ENCODE measurements around the gene SELENON. TPM values are rescaled to one million over a fixed set of nuclear protein-coding genes. Genes with fewer than 3 reads are reported as not detected.
A peak's percentile ranks its signal among the peaks of the same experiment; 100 is the strongest.

The SELENON gene
- total and polyA plus RNA-seq, 2 experiments from 2014 or later, result 9.0 to 49.7 TPM

DNA sequence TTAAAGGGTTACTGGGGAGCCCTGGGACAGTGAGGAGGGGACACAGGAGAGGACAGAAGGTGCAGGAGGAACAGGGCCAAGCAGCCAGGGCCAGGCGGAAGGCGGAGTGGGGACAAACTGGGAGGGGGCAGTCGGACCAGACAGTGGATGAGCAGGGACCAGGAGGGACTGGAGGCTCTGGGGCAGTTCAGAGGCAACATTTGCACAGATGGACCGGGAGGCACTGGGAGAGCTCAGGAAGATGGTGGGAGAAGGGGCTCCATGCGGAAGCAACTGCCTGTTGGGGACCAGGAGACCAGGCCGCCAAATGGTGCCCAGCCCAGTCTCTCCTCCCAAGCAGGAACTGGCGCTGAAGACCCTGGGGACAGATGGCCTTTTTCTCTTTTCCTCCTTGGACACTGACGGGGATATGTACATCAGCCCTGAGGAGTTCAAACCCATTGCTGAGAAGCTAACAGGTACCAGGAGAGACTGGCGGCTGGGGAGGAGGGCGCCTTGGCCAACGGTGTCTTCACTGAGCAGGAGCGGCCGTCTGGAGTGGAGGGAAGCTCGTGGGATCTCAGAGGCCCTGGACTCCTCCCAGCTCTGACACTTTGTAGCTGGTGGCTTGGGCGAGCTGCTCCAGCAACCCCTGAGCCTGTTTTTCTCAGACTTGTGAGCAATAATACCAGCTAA is 847 bp downstream of the SELENON start:
- in situ Hi-C loops (cut with MboI), result loop anchor here (25.0 kb wide), 1 partner anchor 564 kb away; the partner anchor contains the start of genes RSRP1 and SYF2
- no peaks in the 10 kb centered on the region for H3K36me3 ChIP-seq (ENCODE audit: low read depth)

DNA sequence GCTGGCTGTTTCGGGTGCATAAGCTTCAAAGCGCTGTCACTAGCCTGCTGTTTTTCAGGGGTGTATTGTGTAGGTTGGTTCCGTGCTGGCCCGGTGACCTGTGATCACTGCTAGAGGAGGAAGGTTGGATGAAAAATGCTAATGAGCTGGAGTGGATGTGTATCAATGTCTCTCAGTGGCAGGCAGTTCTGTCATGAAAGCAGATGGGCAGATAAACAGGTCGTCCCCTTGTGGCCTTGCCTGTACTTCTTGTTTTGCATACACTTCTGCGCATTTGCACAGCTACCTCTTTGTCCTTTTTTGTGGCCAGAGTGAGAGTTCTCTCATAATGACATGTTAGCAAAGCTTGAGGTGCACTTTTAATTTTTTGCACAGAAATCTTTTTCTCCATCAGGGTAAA is 2.9 kb downstream of the SELENON start:
- H3K4me2 ChIP-seq (ENCODE audit: unreplicated experiment), result no peak overlapping the region
- DNase-seq, result no peak
- WGBS, 2 experiments (ENCODE audit: low coverage in 1 of 2, low lambda C conversion rate in 2 of 2, missing lambda C conversion rate in 2 of 2), result 73 to 79% methylated on average over 6 of the region's 6 CpGs
- peaks cover 28% of the 10 kb centered on the region for H3K79me2 ChIP-seq (ENCODE audit: insufficient read depth)
- peaks cover 27% of the 10 kb centered on the region for H3K4me1 ChIP-seq (ENCODE audit: insufficient read depth)
- H3K4me3 ChIP-seq, result no peak overlapping the region
- H4K20me1 ChIP-seq (ENCODE audit: insufficient read depth), result no peaks in the 10 kb centered on the region
- no peaks in the 10 kb centered on the region for H3K9me2 ChIP-seq (ENCODE audit: insufficient read depth)
- no peak overlapping the region for H2AFZ ChIP-seq
- no peaks in the 10 kb centered on the region for H3K9me3 ChIP-seq (ENCODE audit: low read depth)
- H3K36me3 ChIP-seq (ENCODE audit: low read depth), result no peaks in the 10 kb centered on the region
- TF ChIP-seq EZH2phosphoT487 (IDR thresholded peaks at IDR 0.05; ENCODE audit: insufficient read depth, low read depth), result no peak
- no peak for TF ChIP-seq EZH2 (IDR thresholded peaks at IDR 0.05; ENCODE audit: insufficient read depth, poor library complexity, severe bottlenecking)
- no peaks in the 10 kb centered on the region for H3K27me3 ChIP-seq (replicated peaks; ENCODE audit: insufficient read depth)
- no peak overlapping the region for H3K27ac ChIP-seq
- H3K9ac ChIP-seq, result no peak overlapping the region
- H3F3A ChIP-seq (ENCODE audit: insufficient read depth), result peaks cover 30% of the 10 kb centered on the region
- in situ Hi-C loops (cut with MboI), result loop anchor here (25.0 kb wide), 1 partner anchor 566 kb away; the partner anchor contains the start of genes RSRP1 and SYF2

More for the DNA sequence above, 847 bp downstream of the SELENON start:
- no peaks in the 10 kb centered on the region for H4K20me1 ChIP-seq (ENCODE audit: insufficient read depth)
- no peaks in the 10 kb centered on the region for H3K9me2 ChIP-seq (ENCODE audit: insufficient read depth)
- peak overlapping the region; percentile 91 for H3K9ac ChIP-seq
- H3K4me2 ChIP-seq (ENCODE audit: unreplicated experiment), result peak overlapping the region; percentile 90
- H3K4me1 ChIP-seq (ENCODE audit: insufficient read depth), result peaks cover 18% of the 10 kb centered on the region
- peaks cover 28% of the 10 kb centered on the region for H3K79me2 ChIP-seq (ENCODE audit: insufficient read depth)
- no peaks in the 10 kb centered on the region for H3K27me3 ChIP-seq (replicated peaks; ENCODE audit: insufficient read depth)
- peaks cover 26% of the 10 kb centered on the region for H3F3A ChIP-seq (ENCODE audit: insufficient read depth)
- no peak overlapping the region for H3K27ac ChIP-seq
- 51% methylated on average over 15 of the region's 15 CpGs for WGBS, 2 experiments (ENCODE audit: low coverage in 1 of 2, low lambda C conversion rate in 2 of 2, missing lambda C conversion rate in 2 of 2)
- H2AFZ ChIP-seq, result peak overlapping the region; percentile 65
- H3K4me3 ChIP-seq, result peak overlapping the region; percentile 86
- peak; percentile 43 for DNase-seq
- TF ChIP-seq EZH2 (IDR thresholded peaks at IDR 0.05; ENCODE audit: insufficient read depth, poor library complexity, severe bottlenecking) (no peak), EZH2phosphoT487 (IDR thresholded peaks at IDR 0.05; ENCODE audit: insufficient read depth, low read depth) (no peak)
- no peaks in the 10 kb centered on the region for H3K9me3 ChIP-seq (ENCODE audit: low read depth)

DNA sequence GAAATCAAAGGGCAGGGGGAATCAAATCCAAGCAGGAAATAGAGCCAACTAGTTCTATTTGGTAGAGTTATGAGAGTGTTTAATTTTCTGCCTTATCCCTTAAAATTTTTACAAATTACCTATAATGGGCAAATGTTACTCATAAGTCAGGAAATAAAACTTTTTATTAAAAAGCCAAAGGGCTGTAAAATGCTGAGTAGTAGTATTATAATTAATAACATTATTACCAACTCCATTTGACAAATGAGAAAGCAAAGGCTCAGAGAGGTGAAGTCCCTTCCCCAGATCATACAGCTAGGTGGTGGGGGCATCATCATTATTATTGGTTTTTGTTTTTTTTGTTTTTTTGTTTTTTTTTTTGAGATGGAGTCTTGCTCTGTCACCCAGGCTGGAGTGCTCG is 3.4 kb downstream of the SELENON start:
- no peak for TF ChIP-seq EZH2phosphoT487 (IDR thresholded peaks at IDR 0.05; ENCODE audit: insufficient read depth, low read depth)
- TF ChIP-seq EZH2 (IDR thresholded peaks at IDR 0.05; ENCODE audit: insufficient read depth, poor library complexity, severe bottlenecking), result no peak
- Histone ChIP-seq H3K4me3 (no peak overlapping the region), H3K4me2 (ENCODE audit: unreplicated experiment) (no peak overlapping the region), H3K9ac (no peak overlapping the region), H3K79me2 (ENCODE audit: insufficient read depth) (peaks cover 28% of the 10 kb centered on the region), H2AFZ (no peak overlapping the region), H3K27ac (no peak overlapping the region; the same call in 1 of the 2 replicates), H3K4me1 (ENCODE audit: insufficient read depth) (peaks cover 27% of the 10 kb centered on the region), H3K27me3 (replicated peaks; ENCODE audit: insufficient read depth) (no peaks in the 10 kb centered on the region), H3F3A (ENCODE audit: insufficient read depth) (peaks cover 30% of the 10 kb centered on the region), H3K9me3 (ENCODE audit: low read depth) (no peaks in the 10 kb centered on the region), H4K20me1 (ENCODE audit: insufficient read depth) (no peaks in the 10 kb centered on the region), H3K9me2 (ENCODE audit: insufficient read depth) (no peaks in the 10 kb centered on the region), H3K36me3 (ENCODE audit: low read depth) (no peaks in the 10 kb centered on the region)
- in situ Hi-C loops (cut with MboI), result loop anchor here (25.0 kb wide), 1 partner anchor 566 kb away; the partner anchor contains the start of genes RSRP1 and SYF2
- DNase-seq, result no peak
- 84 to 88% methylated on average over 1 of the region's 1 CpG for WGBS, 2 experiments (ENCODE audit: low coverage in 1 of 2, low lambda C conversion rate in 2 of 2, missing lambda C conversion rate in 2 of 2)

DNA sequence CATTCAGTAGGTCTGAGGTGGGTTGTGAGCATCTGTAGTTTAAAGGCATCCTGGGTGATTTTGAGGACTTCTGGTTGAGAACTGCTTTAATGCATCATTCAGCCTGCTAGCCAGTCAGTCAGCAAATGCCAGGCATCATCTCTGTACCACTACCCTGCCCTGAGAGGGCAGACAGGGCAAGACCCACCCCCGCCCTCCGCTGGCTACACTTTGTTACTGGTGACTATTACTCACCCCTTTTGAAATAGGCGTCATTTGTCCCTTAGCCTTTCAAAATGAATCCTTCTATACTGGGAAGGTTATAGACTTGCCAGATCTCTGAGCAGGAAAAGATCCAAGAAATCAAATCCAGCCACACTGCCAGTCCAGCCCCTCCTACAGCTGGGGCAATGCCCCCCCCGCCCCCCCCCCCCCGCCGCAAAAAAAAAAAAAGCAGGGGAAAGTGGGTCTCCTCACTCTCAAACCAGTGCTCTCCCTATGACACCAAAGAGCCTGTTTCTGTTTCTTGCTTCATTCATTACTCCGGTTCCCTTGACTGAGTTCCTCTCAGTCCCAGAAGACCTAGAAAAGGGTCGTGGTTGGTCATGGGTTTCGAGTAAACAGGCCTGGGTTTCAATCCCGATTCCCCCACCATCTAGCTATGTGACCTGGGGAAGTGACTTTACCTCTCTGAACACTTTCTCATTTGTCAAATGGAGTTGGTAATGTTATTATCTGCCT is 4.4 kb downstream of the SELENON start:
- in situ Hi-C loops (cut with MboI), result loop anchor here (25.0 kb wide), 1 partner anchor 567 kb away; the partner anchor contains the start of genes RSRP1 and SYF2
- TF ChIP-seq EZH2 (IDR thresholded peaks at IDR 0.05; ENCODE audit: insufficient read depth, poor library complexity, severe bottlenecking) (no peak), EZH2phosphoT487 (IDR thresholded peaks at IDR 0.05; ENCODE audit: insufficient read depth, low read depth) (no peak)
- H3K9ac ChIP-seq, result peak overlapping the region; percentile 13; the same call in 1 of the 2 replicates
- H3K9me2 ChIP-seq (ENCODE audit: insufficient read depth), result no peaks in the 10 kb centered on the region
- peak; percentile 79 for DNase-seq
- 38 to 39% methylated on average over 7 to 10 of the region's 10 CpGs for WGBS, 2 experiments (ENCODE audit: low coverage in 1 of 2, low lambda C conversion rate in 2 of 2, missing lambda C conversion rate in 2 of 2)
- peaks cover 27% of the 10 kb centered on the region for H3K4me1 ChIP-seq (ENCODE audit: insufficient read depth)
- H3K4me3 ChIP-seq, result no peak overlapping the region
- H3K27ac ChIP-seq, result peak overlapping the region; percentile 58
- peaks cover 30% of the 10 kb centered on the region for H3F3A ChIP-seq (ENCODE audit: insufficient read depth)
- H3K27me3 ChIP-seq (replicated peaks; ENCODE audit: insufficient read depth), result no peaks in the 10 kb centered on the region
- peak overlapping the region; percentile 9 for H3K4me2 ChIP-seq (ENCODE audit: unreplicated experiment)
- no peaks in the 10 kb centered on the region for H3K9me3 ChIP-seq (ENCODE audit: low read depth)
- H3K36me3 ChIP-seq (ENCODE audit: low read depth), result no peaks in the 10 kb centered on the region
- H3K79me2 ChIP-seq (ENCODE audit: insufficient read depth), result peaks cover 28% of the 10 kb centered on the region
- H2AFZ ChIP-seq, result no peak overlapping the region
- no peaks in the 10 kb centered on the region for H4K20me1 ChIP-seq (ENCODE audit: insufficient read depth)

All from GM23248 (cell line).